OCI-LY1 (cell line): ENCODE results near the gene SHF.

Source experiments
- H2AFZ ChIP-seq: fragments of 200-600 bp; sonication (generic), shearing (Covaris generic); 2 replicates; pipeline ENCODE4 v1.6.0; 2014; ENCODE audit warnings: antibody characterized with exemption, mild to moderate bottlenecking, low read length
- H3F3A ChIP-seq: fragments of 200-600 bp; sonication (generic), shearing (Covaris generic); 2 replicates; pipeline ENCODE4 v1.6.0; 2014; ENCODE audit warnings: mild to moderate bottlenecking, antibody characterized with exemption, low read length, moderate library complexity; ENCODE audit not compliant: insufficient read depth
- H3K27ac ChIP-seq: fragments of 200-600 bp; sonication (generic); 2 replicates; pipeline ENCODE4 v1.5.1; 2014; ENCODE audit warnings: low read length, mixed run types, mild to moderate bottlenecking, low read depth; ENCODE audit not compliant: poor library complexity, severe bottlenecking
- H3K27me3 ChIP-seq: fragments of 200-600 bp; sonication (generic); 2 replicates; pipeline ENCODE4 v1.6.0; 2014; ENCODE audit warnings: antibody characterized with exemption, mild to moderate bottlenecking, low read length, moderate library complexity; ENCODE audit not compliant: insufficient read depth
- H3K36me3 ChIP-seq: fragments of 200-600 bp; sonication (generic); 2 replicates; pipeline ENCODE4 v1.6.1; 2014; ENCODE audit warnings: mild to moderate bottlenecking, antibody characterized with exemption, low read length, moderate library complexity, mixed read lengths; ENCODE audit not compliant: insufficient read depth
- H3K4me1 ChIP-seq: fragments of 200-600 bp; sonication (generic); 2 replicates; pipeline ENCODE4 v1.5.1; 2014; ENCODE audit warnings: mild to moderate bottlenecking, low read length, moderate library complexity; ENCODE audit not compliant: insufficient read depth, severe bottlenecking
- H3K4me2 ChIP-seq: fragments of 200-600 bp; sonication (generic), shearing (Covaris generic); 2 replicates; pipeline ENCODE4 v1.6.1; 2014; ENCODE audit warnings: low read length
- H3K4me3 ChIP-seq: fragments of 200-600 bp; sonication (generic); 2 replicates; pipeline ENCODE4 v1.5.1; 2014; ENCODE audit warnings: low read length, low read depth, mild to moderate bottlenecking, mixed read lengths; ENCODE audit not compliant: poor library complexity, severe bottlenecking
- H3K79me2 ChIP-seq: fragments of 200-600 bp; shearing (Covaris generic); 2 replicates; pipeline ENCODE4 v1.6.1; 2016; ENCODE audit warnings: mixed run types, low read length, mixed read lengths; ENCODE audit not compliant: insufficient read depth
- H3K9ac ChIP-seq: fragments of 200-600 bp; sonication (generic), shearing (Covaris generic); 2 replicates; pipeline ENCODE4 v1.6.1; 2014; ENCODE audit warnings: mild to moderate bottlenecking, low read length, mixed read lengths
- H3K9me2 ChIP-seq: fragments of 200-600 bp; sonication (generic), shearing (Covaris generic); 2 replicates; pipeline ENCODE4 v1.6.1; 2014; ENCODE audit warnings: low read depth, mild to moderate bottlenecking, low read length, mixed read lengths
- H3K9me3 ChIP-seq: fragments of 200-600 bp; shearing (Covaris generic); 2 replicates; pipeline ENCODE4 v1.6.1; 2014; ENCODE audit warnings: low read length, mixed read lengths
- H4K20me1 ChIP-seq: fragments of 200-600 bp; sonication (generic), shearing (Covaris generic); 2 replicates; pipeline ENCODE4 v1.6.0; 2016; ENCODE audit warnings: mild to moderate bottlenecking, low read length; ENCODE audit not compliant: insufficient read depth
- EZH2 ChIP-seq: fragments of 200-600 bp; sonication (generic), shearing (Covaris generic); IDR thresholded peaks from 2 replicates; pipeline ENCODE4 v1.8.0; 2017; ENCODE audit warnings: borderline replicate concordance, mixed run types, mild to moderate bottlenecking, antibody characterized with exemption, low read length, moderate library complexity, mixed read lengths
- TF ChIP-seq, protein P1 (sequence below): fragments of 200-600 bp; sonication (generic), shearing (Covaris generic); IDR thresholded peaks from 2 replicates; pipeline ENCODE4 v1.5.1; 2017; ENCODE audit warnings: mild to moderate bottlenecking, antibody characterized with exemption, low read length, moderate library complexity, mixed read lengths

SHF gene

GRCh38 chr15:45185069-45185779, 2.5 kb downstream of the SHF start:
- Histone ChIP-seq H4K20me1 (no peaks in the 10 kb centered on the region), H3K9me3 (no peaks in the 10 kb centered on the region), H2AFZ (no peak overlapping the region), H3K9me2 (no peaks in the 10 kb centered on the region), H3F3A (no peaks in the 10 kb centered on the region), H3K79me2 (no peaks in the 10 kb centered on the region), H3K27ac (no peak overlapping the region), H3K4me2 (no peak overlapping the region), H3K4me1 (peaks cover 11% of the 10 kb centered on the region), H3K27me3 (peaks cover 8% of the 10 kb centered on the region; the same call in 1 of the 2 replicates), H3K4me3 (no peak overlapping the region), H3K9ac (no peak overlapping the region), H3K36me3 (no peaks in the 10 kb centered on the region)
- TF ChIP-seq, protein P1, sequence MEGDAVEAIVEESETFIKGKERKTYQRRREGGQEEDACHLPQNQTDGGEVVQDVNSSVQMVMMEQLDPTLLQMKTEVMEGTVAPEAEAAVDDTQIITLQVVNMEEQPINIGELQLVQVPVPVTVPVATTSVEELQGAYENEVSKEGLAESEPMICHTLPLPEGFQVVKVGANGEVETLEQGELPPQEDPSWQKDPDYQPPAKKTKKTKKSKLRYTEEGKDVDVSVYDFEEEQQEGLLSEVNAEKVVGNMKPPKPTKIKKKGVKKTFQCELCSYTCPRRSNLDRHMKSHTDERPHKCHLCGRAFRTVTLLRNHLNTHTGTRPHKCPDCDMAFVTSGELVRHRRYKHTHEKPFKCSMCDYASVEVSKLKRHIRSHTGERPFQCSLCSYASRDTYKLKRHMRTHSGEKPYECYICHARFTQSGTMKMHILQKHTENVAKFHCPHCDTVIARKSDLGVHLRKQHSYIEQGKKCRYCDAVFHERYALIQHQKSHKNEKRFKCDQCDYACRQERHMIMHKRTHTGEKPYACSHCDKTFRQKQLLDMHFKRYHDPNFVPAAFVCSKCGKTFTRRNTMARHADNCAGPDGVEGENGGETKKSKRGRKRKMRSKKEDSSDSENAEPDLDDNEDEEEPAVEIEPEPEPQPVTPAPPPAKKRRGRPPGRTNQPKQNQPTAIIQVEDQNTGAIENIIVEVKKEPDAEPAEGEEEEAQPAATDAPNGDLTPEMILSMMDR = no peak

- Histone ChIP-seq H3F3A (no peaks in the 10 kb centered on the region), H3K9me3 (no peaks in the 10 kb centered on the region), H3K79me2 (no peaks in the 10 kb centered on the region), H3K27me3 (peaks cover 8% of the 10 kb centered on the region; the same call in 1 of the 2 replicates), H3K36me3 (no peaks in the 10 kb centered on the region), H3K4me2 (no peak overlapping the region), H3K27ac (no peak overlapping the region), H3K9me2 (no peaks in the 10 kb centered on the region), H4K20me1 (no peaks in the 10 kb centered on the region), H3K4me3 (no peak overlapping the region), H3K9ac (no peak overlapping the region), H2AFZ (no peak overlapping the region), H3K4me1 (peaks cover 11% of the 10 kb centered on the region)
- TF ChIP-seq, protein P1 = no peak
- TF ChIP-seq EZH2 = no peak
Measured at GRCh38 chr15:45184562-45185041, 3.2 kb downstream of the SHF start.

GRCh38 chr15:45183511-45183910, 4.3 kb downstream of the SHF start:
- no peak overlapping the region for H3K4me3 ChIP-seq
- no peak overlapping the region for H2AFZ ChIP-seq
- peaks cover 10% of the 10 kb centered on the region for H3K4me1 ChIP-seq
- H3K79me2 ChIP-seq = no peaks in the 10 kb centered on the region
- H3F3A ChIP-seq = no peaks in the 10 kb centered on the region
- H3K27me3 ChIP-seq = peaks cover 8% of the 10 kb centered on the region; the same call in 1 of the 2 replicates
- H3K4me2 ChIP-seq = no peak overlapping the region
- H3K9me2 ChIP-seq = no peaks in the 10 kb centered on the region
- H3K27ac ChIP-seq = no peak overlapping the region
- no peak overlapping the region for H3K9ac ChIP-seq
- no peaks in the 10 kb centered on the region for H3K9me3 ChIP-seq
- H3K36me3 ChIP-seq = no peaks in the 10 kb centered on the region
- no peaks in the 10 kb centered on the region for H4K20me1 ChIP-seq
- TF ChIP-seq EZH2 = no peak
- TF ChIP-seq, protein P1 = no peak
